GM12891 (cell line): ENCODE data around the gene POLG2.

Experiments
- PAX5 ChIP-seq: IDR thresholded peaks from 2 replicates; pipeline ENCODE4 v1.6.1; 2011; ENCODE audit warnings: low read length, moderate library complexity, mild to moderate bottlenecking; ENCODE audit not compliant: insufficient read depth, severe bottlenecking
- POLR2A ChIP-seq: IDR thresholded peaks from 2 replicates; pipeline ENCODE4 v1.6.1; 2011; ENCODE audit warnings: low read depth, low read length, control low read depth
- POLR2AphosphoS5 ChIP-seq: IDR thresholded peaks from 2 replicates; pipeline ENCODE4 v1.6.1; 2011; ENCODE audit warnings: low read depth, low read length, control low read depth
- POU2F2 ChIP-seq: IDR thresholded peaks from 2 replicates; pipeline ENCODE4 v1.6.1; 2011; ENCODE audit warnings: low read depth, mild to moderate bottlenecking, control low read depth, low read length, moderate library complexity
- SPI1 ChIP-seq: IDR thresholded peaks from 2 replicates; pipeline ENCODE4 v1.6.1; 2011; ENCODE audit warnings: low read depth, low read length, control low read depth
- TAF1 ChIP-seq: IDR thresholded peaks from 2 replicates; pipeline ENCODE4 v1.6.1; 2011; ENCODE audit warnings: low read depth, low read length, control low read depth

DNA sequence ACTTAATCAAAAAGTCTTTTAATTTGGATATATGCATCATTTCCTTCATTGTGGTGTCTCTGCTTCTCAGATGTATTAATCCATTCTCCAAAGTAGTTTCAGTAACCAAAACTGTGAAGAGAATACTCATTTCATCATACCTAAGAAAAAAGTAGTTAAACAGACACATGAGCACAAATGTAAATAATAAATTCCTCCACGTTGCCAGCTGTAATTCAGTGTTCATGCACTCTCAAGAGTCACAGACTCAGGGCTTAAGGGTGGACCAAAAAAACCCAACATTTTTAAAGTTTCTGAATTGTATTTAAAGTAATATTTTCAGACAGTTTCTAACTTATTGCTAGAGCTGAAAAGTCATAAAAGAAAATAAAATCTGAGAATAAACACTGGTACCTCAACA is 19.0 kb downstream of the POLG2 start:
- no peak for TF ChIP-seq POLR2A
- no peak for TF ChIP-seq TAF1
- TF ChIP-seq POLR2AphosphoS5, result no peak
- no peak for TF ChIP-seq SPI1
- TF ChIP-seq POU2F2, result no peak
- no peak for TF ChIP-seq PAX5
